Frontal cortex (tissue), 4 donors: ENCODE results near the gene MYBPC2. TPM values are rescaled to one million over a fixed set of nuclear protein-coding genes. Genes with fewer than 3 reads are reported as not detected.
A peak's percentile ranks its signal among the peaks of the same experiment; 100 is the strongest.
"Not testable (repeated sequence)": the region's sequence is repeated elsewhere in the genome, so short reads cannot be mapped to it uniquely, and the experiment has no call there.

Source experiments
- DNase-seq, 2 donors: peaks; one replicate each; pipeline ENCODE4 v3.0.0; 2012; ENCODE audit warnings: low spot score in 2 of 2
- FAIRE-seq: peaks from 2 replicates; lab custom pipeline; 2012; peaks lifted over from hg19 to GRCh38; lab: Jason Lieb, UNC
- total RNA-seq: library from RNA; depleted of rRNA; stranded (reverse); fragments of >200 nt; gene quantifications from one replicate; pipeline ENCODE4 v1.2.3, GENCODE V29; 2014
- donor health status: control.
- donor health status: control.
- donor health status: control.

Gene MYBPC2
- total RNA-seq, 1 donor from 2014 or later = not detected

- DNase-seq (no peak), FAIRE-seq (no peak)
Measured at GRCh38 chr19:50425581-50425980, 7.1 kb upstream of the MYBPC2 start.

- FAIRE-seq (no peak), DNase-seq (no peak)
Measured at GRCh38 chr19:50427318-50427925, 5.3 kb upstream of the MYBPC2 start.

GRCh38 chr19:50427997-50428425 lies 4.7 kb upstream of the MYBPC2 start:
- DNase-seq = peak; percentile 49 to 80
- no peak for FAIRE-seq

GRCh38 chr19:50428772-50429463 lies 3.8 kb upstream of the MYBPC2 start:
- FAIRE-seq = no peak
- no peak for DNase-seq

GRCh38 chr19:50430888-50431342 lies 1.8 kb upstream of the MYBPC2 start:
- FAIRE-seq (no peak), DNase-seq (no peak)

GRCh38 chr19:50431343-50432220 lies 1.1 kb upstream of the MYBPC2 start:
- peak; percentile 88 to 93 for DNase-seq
- no peak for FAIRE-seq

- FAIRE-seq (no peak), DNase-seq (no peak)
Measured at GRCh38 chr19:50433201-50434180, 799 bp downstream of the MYBPC2 start.

- DNase-seq = no peak
Measured at GRCh38 chr19:50434525-50434924, 1.8 kb downstream of the MYBPC2 start.

GRCh38 chr19:50435221-50435620 lies 2.5 kb downstream of the MYBPC2 start:
- DNase-seq (no peak), FAIRE-seq (no peak)

More at GRCh38 chr19:50434525-50434924, 1.8 kb downstream of the MYBPC2 start:
- no peak for FAIRE-seq

GRCh38 chr19:50435627-50436026 lies 2.9 kb downstream of the MYBPC2 start:
- DNase-seq (no peak), FAIRE-seq (no peak)

GRCh38 chr19:50437862-50438449 lies 5.3 kb downstream of the MYBPC2 start:
- DNase-seq (no peak), FAIRE-seq (no peak)

GRCh38 chr19:50439130-50439529 lies 6.4 kb downstream of the MYBPC2 start:
- not testable (repeated sequence) for FAIRE-seq, DNase-seq

GRCh38 chr19:50444059-50444458 lies 11.4 kb downstream of the MYBPC2 start:
- DNase-seq (no peak), FAIRE-seq (no peak)

GRCh38 chr19:50447053-50447452 lies 14.4 kb downstream of the MYBPC2 start:
- FAIRE-seq (no peak), DNase-seq (no peak)

GRCh38 chr19:50447750-50448149 lies 15.1 kb downstream of the MYBPC2 start:
- FAIRE-seq (no peak), DNase-seq (no peak)

GRCh38 chr19:50449236-50449899 lies 16.7 kb downstream of the MYBPC2 start:
- no peak for DNase-seq
- FAIRE-seq = no peak

- DNase-seq (no peak), FAIRE-seq (no peak)
Measured at GRCh38 chr19:50450369-50451222, 17.9 kb downstream of the MYBPC2 start.

GRCh38 chr19:50451223-50451534 lies 18.5 kb downstream of the MYBPC2 start:
- no peak for FAIRE-seq
- DNase-seq = no peak
